Activated CD8-positive, alpha-beta memory T cell treated with anti-CD3 and anti-CD28 coated beads for 48 hours (primary cell): Measurements from ENCODE around the gene NUDT19.
"Not testable (repeated sequence)": the region's sequence is repeated elsewhere in the genome, so short reads cannot be mapped to it uniquely, and the experiment has no call there.

Experiments used
- DNase-seq, 3 experiments: peaks; one replicate each; pipeline ENCODE4 v3.0.0-alpha.2; 2020; ENCODE audit warnings: low read depth in 2 of 3, low spot score in 2 of 3

NUDT19 gene

DNA sequence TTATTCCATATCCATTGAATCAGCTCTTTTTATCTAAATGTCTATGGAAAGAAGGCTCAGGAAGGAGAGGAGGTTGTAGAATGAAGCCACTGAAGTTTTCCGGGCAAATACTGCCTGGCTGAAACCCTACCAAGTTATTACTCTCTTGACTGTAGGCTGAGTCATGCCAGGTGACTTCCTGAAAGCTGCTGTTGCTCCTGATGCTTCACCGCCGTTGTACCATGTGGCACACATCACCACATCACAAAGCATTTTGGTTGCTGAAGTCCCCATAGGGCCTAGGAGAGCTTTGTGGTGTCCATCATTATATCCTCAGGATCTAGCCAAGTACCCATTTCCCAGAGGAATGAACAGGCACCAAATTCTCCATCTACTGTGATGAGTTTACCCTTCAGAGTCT lies 16.8 kb downstream of the NUDT19 start:
- no peak for DNase-seq

DNA sequence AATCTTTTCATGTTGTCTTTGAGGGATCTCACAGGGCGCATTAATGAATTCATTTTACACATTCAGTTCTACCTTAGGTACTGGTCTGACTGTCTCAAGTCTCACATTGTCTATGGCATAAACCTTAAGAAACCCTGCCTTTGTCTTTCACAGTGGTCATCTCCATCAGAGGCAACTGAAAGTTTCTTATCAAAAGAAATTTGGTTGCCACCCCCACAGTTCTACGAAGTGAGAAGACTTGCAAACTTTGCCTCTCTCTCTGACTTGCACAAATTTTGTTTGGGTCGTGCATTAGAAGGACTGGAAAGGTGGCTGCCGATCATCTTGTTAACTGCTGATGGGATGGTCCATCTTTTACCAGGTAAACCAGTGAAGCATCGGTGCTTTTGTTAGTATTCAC lies 17.4 kb downstream of the NUDT19 start:
- no peak for DNase-seq

DNA sequence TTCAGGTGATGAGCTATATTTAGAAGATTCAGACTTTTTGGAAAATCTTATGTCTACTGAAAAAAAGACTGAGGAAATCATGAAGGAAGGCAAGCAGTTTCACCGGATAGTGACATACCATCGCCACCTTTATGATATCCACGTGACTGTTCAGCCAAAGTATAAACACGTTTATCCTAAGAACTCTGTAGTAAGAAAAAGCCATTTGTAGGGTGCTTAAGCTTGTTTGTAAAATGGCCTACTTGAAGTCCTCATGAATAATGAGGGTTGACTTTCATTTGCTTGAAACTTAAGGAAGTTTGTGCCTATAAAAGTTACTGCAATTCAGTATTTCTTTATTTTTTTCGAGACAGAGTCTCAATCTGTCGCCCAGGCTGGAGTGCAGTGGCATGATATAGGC lies 20.1 kb downstream of the NUDT19 start:
- no peak for DNase-seq

DNA sequence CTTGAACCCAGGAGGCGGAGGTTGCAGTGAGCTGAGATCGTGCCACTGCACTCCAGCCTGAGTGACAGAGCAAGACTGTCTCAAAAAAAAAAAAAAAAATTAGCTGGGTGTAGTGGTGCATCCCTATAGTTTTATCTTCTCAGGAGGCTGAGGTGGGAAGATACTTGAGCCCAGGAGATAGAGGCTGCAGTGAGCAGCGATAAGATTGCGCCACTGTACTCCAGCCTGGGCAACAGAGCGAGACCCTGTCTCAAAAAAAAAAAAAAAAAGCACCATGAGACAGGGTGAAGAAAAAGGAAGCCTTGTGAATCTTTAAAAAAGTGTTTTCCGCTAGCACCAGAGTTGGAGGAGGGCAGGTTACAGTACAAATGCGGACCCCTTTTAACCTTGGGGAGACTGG lies 24.6 kb downstream of the NUDT19 start:
- not testable (repeated sequence) for DNase-seq

DNA sequence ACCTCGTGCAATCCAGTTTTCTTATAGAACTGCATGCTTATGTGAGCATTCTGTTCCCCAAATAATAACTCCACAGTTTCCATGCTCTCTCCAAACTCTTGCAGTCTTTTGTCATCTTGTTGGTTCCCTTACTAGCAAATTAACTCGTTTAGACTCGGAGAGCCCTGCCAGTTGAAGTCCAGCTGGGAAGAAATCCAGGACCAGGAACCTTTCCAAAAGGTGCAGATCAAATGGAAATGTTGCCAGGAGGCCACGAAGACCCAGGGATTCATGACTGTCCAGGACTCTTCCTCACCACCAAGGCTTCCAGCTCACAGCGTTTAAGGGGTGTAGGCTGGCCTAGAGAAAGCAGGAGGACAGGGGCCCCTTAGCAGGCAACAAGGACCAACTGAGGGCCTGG lies 25.9 kb downstream of the NUDT19 start:
- DNase-seq = no peak

DNA sequence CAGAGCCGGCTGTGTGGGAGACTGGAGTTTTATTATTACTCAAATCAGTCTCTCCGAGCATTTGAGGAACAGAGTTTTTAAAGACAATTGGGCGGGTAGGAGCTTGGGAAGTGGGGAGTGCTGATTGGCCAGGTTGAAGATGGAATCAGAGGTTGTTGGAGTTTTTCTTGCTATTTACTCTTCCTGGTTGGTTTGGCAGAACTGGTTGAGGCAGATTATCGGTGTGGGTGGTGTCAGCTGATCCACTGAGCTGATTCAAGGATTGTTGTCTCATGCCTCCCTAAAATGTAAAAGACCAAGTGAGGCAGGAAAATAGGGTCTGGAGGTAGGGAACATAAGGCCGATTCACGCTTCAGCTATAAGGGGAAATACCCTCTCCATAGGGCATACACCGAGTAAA lies 26.7 kb downstream of the NUDT19 start:
- DNase-seq = no peak

DNA sequence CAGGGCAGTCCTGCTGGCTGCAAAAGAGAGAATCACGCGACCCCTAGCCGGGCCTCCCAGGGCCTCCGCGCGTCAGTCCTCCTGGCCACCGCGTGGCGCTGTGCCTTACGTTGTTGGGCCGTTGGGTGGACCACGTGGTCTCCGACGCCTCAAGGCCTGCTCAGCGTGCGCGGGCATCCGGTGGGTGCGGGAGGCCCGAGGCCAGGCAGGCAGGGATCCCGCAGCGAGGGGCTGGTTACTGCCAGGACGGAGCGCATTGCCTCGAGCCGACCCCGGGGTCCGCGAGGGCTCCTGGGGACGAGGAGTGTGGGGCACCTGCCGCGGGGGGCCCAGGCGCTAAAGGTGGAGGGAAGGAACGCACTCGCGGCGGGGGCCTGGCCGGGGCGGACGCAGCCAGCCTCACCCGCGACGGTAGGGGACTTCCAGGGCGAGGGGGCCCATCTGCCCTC lies 28.0 kb downstream of the NUDT19 start, which contains the start of gene TDRD12:
Gene TDRD12, plus strand, starts transcription at position 157 of the 449 bp plus-strand sequence. CDS start 306 bp downstream, outside the sequence.
- no peak for DNase-seq

DNA sequence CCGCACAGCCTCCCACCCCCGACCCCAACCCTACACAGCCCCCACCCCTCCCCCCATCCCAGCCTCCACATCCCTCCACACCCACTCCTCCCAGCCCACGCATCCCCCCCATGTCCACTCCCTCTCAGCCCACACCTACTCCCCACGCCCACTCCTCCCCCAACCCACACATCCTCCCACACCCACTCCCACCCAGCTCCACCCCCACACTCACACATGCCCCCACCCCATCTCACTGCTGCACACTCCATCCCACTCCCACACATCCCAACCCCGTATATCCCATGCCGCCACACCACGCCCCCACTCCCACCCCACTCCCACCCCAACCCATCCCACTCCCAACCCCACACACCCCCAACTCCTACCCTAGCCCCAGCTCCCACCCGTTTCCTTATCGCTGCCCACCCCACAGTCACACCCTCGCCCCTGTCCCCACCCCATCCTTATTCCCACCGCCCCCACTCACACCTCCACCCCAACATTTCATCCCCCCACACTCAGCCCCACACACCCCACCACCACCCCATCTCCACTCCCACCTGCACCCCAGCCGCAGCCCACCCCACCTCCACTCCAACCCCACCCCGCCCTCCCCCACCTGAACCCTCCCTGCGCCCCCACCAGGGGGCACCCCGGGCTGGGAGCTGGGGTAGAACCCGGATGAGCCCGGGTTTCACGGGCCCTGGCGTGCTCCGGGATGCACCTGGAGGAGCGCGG lies 28.8 kb downstream of the NUDT19 start:
- DNase-seq = no peak

DNA sequence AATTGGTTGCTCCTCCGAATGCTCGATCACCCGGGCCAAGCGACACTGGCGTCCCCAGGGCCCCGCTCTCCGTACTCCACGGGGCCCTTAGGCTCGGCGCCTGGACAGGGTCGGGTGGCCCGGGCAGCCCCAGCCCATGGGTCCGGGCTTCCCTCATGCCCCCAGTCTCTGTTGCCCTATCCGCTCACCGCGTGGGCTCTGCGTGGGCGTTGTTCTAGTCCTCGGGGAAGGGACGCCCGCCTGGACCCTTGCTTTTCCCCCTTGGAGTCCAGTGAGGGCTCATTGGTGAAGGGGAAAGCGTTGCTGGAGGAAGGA lies 29.3 kb downstream of the NUDT19 start:
- DNase-seq = no peak

DNA sequence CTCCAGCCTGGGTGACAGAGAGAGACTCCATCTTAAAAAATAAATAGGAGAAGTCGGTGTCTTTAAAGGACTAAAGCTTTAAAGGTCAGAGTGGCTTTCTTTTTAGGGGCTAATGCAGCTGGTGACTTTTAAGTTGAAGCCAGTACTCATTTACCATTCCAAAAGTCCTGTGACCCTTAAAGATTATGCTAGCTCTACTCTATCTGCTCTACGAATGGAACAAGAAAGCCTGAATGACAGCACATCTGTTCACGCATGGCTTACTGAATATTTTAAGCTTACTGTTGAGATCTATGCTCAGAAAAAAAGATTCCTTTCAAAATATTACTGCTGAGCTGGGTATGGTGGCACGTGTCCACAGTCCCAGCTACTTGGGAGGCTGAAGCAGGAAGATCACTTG lies 44.3 kb downstream of the NUDT19 start:
- DNase-seq = no peak

DNA sequence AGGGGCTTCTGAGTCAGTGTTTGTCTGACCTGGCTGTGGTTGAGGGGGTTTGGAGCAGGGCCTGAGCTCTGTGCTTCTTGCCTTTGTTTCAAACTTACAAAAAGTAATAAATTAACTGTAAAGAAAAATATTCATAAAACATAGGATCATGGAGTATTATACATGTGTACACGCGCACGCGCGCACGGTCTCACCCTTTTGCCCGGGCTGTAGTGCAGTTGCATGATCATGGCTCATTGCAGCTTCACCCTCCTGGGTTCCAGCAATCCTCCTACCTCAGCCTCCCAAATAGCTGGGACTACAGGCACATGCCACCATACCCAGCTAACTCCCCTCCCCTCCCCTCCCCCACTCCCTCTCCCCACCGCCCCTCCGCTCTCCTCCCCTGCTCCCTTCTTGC lies 51.4 kb downstream of the NUDT19 start:
- DNase-seq = no peak

DNA sequence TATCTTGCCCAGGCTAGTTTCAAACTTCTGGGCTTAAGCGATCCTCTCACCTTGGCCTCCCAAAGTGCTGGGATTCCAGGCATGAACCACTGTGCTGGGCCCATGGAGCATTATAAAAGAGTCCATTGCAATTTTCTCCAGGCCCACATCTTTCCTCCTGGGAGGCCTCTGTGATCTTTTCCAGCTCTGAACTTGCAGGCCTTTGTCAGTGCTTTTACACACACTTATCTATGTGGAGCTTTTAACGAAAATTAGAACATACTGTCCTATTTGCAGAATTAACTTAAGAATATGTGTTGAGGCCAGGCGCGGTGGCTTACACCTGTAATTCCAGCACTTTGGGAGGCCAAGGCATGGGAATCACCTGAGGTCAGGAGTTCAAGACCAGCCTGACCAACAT lies 51.8 kb downstream of the NUDT19 start:
- DNase-seq = no peak

DNA sequence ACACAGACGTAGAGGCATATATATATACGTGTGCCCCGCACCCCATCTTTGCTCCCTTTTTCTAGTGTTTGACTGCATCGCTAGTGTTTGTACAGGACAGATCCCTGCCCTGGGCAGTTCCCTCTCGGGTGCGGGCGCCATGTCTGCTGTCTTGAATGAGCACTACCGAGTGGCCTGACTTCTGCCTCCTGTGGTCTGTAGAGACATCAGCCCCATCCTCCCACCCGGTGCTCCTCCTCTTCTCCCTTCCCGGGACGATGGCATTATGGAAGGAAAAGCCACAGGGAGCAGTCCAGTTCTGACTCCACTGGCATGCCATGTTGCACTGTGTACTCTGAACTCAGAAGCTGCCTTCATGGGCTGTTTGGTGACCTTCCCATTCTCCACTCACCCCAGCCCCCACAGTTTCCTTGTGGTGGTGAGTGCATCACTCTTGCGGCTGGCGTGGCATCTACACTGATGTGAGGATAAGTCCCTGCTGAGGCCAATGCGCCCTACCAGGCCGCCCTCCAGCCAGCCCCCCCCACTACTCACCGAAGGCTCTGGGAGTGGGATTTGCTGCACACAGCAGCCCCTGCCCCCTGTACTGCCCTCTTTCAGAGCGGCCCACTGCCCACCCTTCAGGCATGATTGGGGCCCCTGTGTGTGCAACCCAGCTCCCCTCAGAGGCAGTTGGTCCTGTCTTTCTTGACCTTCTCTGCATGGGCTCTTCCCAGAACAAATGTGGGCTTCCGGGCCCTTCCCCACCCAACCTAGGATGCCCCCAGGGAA lies 53.1 kb downstream of the NUDT19 start:
- no peak for DNase-seq

DNA sequence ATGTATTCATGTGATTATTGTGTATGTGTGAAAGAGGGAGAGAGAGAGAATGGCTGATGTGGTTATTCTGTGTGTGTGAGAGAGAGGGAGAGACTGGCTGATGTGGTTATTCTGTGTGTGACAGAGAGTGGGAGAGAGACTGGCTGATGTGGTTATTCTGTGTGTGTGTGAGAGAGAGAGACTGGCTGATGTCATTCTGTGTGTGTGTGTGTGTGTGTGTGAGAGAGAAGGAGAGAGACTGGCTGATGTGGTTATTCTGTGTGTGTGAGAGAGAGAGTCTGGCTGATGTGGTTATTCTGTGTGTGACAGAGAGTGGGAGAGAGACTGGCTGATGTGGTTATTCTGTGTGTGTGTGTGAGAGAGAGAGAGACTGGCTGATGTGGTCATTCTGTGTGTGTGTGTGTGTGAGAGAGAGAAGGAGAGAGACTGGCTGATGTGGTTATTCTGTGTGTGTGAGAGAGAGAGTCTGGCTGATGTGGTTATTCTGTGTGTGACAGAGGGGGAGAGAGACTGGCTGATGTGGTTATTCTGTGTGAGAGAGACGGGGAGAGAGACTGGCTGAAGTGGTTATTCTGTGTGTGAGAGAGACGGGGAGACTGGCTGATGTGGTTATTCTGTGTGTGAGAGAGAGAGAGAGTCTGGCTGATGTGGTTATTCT lies 54.1 kb downstream of the NUDT19 start:
- DNase-seq = not testable (repeated sequence)

DNA sequence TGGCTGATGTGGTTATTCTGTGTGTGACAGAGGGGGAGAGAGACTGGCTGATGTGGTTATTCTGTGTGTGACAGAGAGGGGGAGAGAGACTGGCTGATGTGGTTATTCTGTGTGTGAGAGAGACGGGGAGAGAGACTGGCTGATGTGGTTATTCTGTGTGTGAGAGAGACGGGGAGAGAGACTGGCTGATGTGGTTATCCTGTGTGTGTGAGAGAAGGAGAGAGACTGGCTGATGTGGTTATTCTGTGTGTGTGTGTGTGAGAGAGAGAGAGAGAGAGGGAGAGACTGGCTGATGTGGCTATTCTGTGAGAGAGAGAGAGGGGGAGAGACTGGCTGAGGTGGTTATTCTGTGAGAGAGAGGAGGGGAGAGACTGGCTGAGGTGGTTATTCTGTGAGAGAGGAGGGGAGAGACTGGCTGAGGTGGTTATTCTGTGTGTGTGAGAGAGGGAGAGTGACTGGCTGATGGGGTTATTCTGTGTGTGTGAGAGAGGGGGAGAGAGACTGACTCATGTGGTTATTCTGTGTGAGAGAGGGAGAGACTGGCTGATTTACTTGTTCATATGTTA lies 55.1 kb downstream of the NUDT19 start:
- DNase-seq = not testable (repeated sequence)

DNA sequence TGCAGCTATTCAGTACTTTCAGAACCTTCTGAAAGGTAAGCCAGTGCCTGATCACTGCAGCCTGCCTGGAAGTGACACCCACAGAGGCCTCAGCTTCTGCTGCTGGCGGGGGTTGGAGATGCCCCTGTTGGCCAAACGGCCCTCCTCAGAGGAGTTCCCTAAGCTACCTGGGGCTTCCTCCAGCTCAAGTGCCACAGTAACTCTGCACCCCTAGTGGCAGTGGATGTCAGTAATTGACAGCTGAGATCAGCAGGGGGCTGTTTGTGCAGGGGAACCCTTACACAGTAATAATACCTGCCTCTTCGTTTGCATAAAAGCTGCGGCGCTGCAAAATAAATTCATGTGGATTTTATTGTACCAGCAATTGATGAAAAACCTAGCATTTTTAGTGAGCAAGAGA lies 56.9 kb downstream of the NUDT19 start:
- DNase-seq = no peak

DNA sequence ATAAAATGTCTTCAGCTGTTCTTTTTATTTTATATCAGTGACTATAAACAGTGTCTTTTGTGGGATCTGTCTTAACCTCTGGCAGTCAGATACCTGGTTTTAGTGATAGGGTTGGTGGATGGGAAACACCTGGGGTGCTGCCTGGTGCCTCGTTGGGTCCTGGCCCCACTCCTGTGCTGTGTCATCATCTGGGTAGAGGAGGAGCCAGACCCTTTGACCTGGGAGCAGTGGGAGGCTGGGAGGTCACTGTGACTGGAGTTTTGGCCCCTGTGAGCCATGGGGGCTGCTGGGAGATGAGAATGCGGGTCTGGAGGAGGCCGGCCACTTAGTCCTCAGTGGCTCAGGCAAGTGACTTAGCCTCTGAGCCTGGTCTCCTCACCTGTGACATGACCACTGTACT lies 57.3 kb downstream of the NUDT19 start:
- DNase-seq = no peak

DNA sequence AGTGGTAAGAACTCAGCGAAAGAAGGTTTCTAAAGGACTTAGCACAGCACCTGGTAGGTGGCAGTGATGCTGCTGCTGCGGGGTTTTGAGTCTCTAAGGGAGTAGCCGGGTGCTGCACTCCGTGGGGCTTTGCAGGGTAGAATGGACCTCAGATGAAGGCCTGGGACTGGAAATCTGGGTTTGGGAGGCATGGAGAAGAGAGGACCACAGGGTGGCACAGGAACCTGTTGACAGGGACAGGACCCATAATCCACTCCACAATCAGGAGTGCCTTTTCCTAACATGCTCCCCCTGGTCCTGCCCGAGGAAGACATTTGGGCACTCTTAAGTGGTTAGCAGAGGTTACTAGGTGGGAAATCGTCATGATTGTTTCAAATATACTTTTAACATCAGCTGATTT lies 57.7 kb downstream of the NUDT19 start:
- no peak for DNase-seq

DNA sequence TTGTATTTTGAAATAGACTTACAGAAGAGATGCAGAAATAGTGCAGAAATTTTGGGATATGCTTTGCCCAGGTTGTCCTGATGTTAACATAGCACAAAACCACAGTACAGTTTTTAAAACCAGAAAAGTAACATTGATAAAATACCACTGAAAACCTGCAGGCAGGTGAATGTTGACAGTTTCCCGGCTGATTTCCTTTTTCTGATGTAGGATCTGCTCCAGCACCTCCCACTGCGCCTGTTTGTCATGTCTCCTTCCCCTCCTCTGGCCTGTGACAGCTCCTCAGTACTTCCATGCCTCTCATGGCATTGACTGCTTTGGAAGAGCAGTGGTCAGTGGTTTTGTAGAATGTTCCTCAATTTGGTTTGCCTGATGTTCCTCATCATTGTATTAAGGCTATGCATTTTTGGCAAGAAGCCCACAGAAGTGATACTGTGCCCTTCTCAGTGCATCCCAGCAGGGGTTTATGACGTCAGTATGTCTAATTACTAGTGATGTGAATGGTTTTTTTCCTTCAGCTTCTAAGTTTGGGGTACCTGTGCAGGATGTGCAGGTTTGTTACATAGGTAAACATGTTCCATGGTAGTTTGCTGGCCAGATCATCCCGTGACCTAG lies 58.9 kb downstream of the NUDT19 start:
- no peak for DNase-seq

DNA sequence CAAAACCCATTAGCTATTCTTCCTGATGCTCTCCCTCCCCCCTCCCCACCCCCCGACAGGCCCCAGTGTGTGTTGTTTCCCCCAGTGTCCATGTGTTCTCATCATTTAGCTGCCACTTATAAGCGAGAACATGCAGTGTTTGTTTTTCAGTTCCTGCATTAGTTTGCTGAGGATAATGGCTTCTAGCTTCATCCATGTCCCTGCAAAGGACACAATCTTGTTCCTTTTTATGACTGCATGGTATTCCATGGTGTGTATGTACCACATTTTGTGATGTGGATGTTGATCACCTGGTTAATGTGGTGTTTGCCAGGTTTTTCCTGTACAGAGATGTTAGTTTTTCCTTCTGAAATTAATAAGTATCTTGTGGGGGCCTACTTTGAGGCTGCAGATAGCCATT lies 59.4 kb downstream of the NUDT19 start:
- DNase-seq = no peak

DNA sequence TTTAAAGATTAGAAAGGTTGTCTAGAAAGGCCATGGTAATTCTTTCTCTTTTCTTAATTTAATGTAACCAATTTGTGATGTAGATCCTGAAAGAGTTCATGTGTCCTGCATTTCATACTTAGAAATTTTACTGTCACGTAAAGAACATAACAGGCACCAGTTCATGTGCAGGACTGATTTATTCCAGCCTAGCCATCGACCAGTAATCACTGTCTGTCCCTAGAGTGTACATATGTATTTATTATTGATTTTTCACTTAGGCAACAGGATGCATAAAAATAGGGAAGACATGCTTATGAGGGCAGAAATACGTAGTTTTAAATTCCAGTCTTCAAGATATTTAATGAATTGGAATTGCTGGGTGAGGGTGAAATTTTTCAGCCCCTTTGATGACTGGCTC lies 65.6 kb downstream of the NUDT19 start:
- DNase-seq = no peak
